NCI-H187 treated with DMSO at 0.1 percent for 48 hours (cell line): Measurements from ENCODE around the gene SMURF1.

ENCODE experiments used
- DNase-seq: peaks from one replicate; lab custom pipeline; 2025; lab: John Stamatoyannopoulos, UW

The SMURF1 gene

GRCh38 chr7:99029466-99030435 is 114.2 kb downstream of the SMURF1 start:
- no peak for DNase-seq

GRCh38 chr7:99028261-99028973 is 115.5 kb downstream of the SMURF1 start:
- no peak for DNase-seq

- no peak for DNase-seq
Measured at GRCh38 chr7:99027841-99028240, 116.1 kb downstream of the SMURF1 start.

GRCh38 chr7:99027241-99027640 is 116.7 kb downstream of the SMURF1 start:
- DNase-seq = no peak

- DNase-seq = no peak
Measured at GRCh38 chr7:99024066-99024465, 119.8 kb downstream of the SMURF1 start.

- no peak for DNase-seq
Measured at GRCh38 chr7:99021941-99022560, 121.9 kb downstream of the SMURF1 start.

GRCh38 chr7:99020413-99020715 is 123.5 kb downstream of the SMURF1 start:
- no peak for DNase-seq

GRCh38 chr7:99019523-99020412 is 124.1 kb downstream of the SMURF1 start:
- DNase-seq = no peak

GRCh38 chr7:99016196-99016595 is 127.7 kb downstream of the SMURF1 start:
- DNase-seq = peak; percentile 1

- DNase-seq = no peak
Measured at GRCh38 chr7:99014113-99014985, 129.6 kb downstream of the SMURF1 start.

- DNase-seq = no peak
Measured at GRCh38 chr7:99013266-99014112, 130.4 kb downstream of the SMURF1 start.

GRCh38 chr7:99012722-99013121 is 131.2 kb downstream of the SMURF1 start:
- DNase-seq = no peak

GRCh38 chr7:99011706-99012404 is 132.1 kb downstream of the SMURF1 start:
- no peak for DNase-seq

GRCh38 chr7:99011341-99011705 is 132.6 kb downstream of the SMURF1 start:
- DNase-seq = no peak

- DNase-seq = no peak
Measured at GRCh38 chr7:99010281-99010680, 133.6 kb downstream of the SMURF1 start.

- no peak for DNase-seq
Measured at GRCh38 chr7:99008921-99009530, 134.9 kb downstream of the SMURF1 start.

- DNase-seq = no peak
Measured at GRCh38 chr7:99008181-99008631, 135.7 kb downstream of the SMURF1 start.

GRCh38 chr7:99006739-99007424 is 137.0 kb downstream of the SMURF1 start:
- DNase-seq = no peak
